Measurements from ENCODE around the gene AMH. TPM values are rescaled to one million over a fixed set of nuclear protein-coding genes. Genes with fewer than 3 reads are reported as not detected.

The AMH gene
- polyA plus RNA-seq, 1 of the 3 experiments (the other 2 are of a cell fraction) = 18.1 TPM

DNA sequence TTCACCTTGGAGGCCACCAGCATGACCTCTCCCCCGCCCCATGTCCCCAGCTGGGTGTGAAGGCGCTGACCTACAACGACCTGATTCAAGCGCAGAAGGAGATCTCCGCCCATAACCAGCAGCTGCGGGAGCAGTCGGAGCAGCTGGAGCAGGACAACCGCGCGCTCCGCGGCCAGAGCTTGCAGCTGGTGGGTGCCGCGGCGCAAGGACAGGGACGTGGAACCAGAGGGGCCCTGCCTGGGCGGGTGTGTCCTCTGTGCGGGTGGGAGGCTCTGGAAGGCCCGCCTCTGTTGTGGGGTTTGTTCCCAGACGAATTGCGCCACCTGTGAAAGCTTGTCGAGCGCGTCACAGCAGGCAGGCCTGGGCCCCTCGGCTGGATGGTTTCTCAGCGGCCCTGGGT, 35.3 kb upstream of the AMH start:
- H2AFZ ChIP-seq (ENCODE audit: low read depth) = no peak overlapping the region
- no peaks in the 10 kb centered on the region for H3K9me3 ChIP-seq
- no peaks in the 10 kb centered on the region for H3K79me2 ChIP-seq (ENCODE audit: insufficient read depth)
- no peaks in the 10 kb centered on the region for H3K27me3 ChIP-seq (ENCODE audit: insufficient read depth)
- no peak overlapping the region for H3K4me2 ChIP-seq
- WGBS (ENCODE audit: low lambda C conversion rate) = 89% methylated on average over 10 of the region's 26 CpGs
- peaks cover 4 to 82% of the 10 kb centered on the region in 2 experiments for H3K36me3 ChIP-seq (replicated peaks in 1 of 2; ENCODE audit: control insufficient read depth in 1 of 2, insufficient read depth in 2 of 2, low read length in 1 of 2)
- no peak overlapping the region for H3K4me3 ChIP-seq (ENCODE audit: low read depth in 2 of 2, low read length in 1 of 2)
- H3K27ac ChIP-seq (ENCODE audit: low read depth in 2 of 2, low read length in 1 of 2) = no peak overlapping the region
- H3K9ac ChIP-seq = no peak overlapping the region
- no peaks in the 10 kb centered on the region for H3K9me2 ChIP-seq
- POLR2A ChIA-PET = no interaction called here
- CTCF ChIA-PET = interaction anchor here (0.9 to 1.3 kb wide), 3 partner anchors 17 to 82 kb away, joined by 3 to 4 read pairs (median 4); no protein-coding TSS in a partner anchor
- no peaks in the 10 kb centered on the region for H3F3A ChIP-seq (replicated peaks; ENCODE audit: insufficient read depth)
- DNase-seq = no peak
- no peaks in the 10 kb centered on the region for H3K4me1 ChIP-seq (ENCODE audit: control insufficient read depth in 1 of 2, insufficient read depth in 2 of 2, low read depth in 1 of 2, low read length in 1 of 2)
- H4K20me1 ChIP-seq (ENCODE audit: insufficient read depth) = no peaks in the 10 kb centered on the region
- TF ChIP-seq MXI1 (IDR thresholded peaks at IDR 0.05; ENCODE audit: low read depth, low read length) (no peak), SMC3 (IDR thresholded peaks at IDR 0.05; ENCODE audit: low read depth, low read length) (no peak), JUND (IDR thresholded peaks at IDR 0.05) (no peak), YY1 (IDR thresholded peaks at IDR 0.05; ENCODE audit: low read depth) (no peak), RXRA (IDR thresholded peaks at IDR 0.05; ENCODE audit: borderline replicate concordance, low read depth) (no peak), RCOR1 (IDR thresholded peaks at IDR 0.05; ENCODE audit: low read length) (no peak), FOXM1 (IDR thresholded peaks at IDR 0.05; ENCODE audit: low read depth) (no peak), GATA2 (CRISPR knock-in tag; IDR thresholded peaks at IDR 0.05) (no peak), FOSL2 (IDR thresholded peaks at IDR 0.05; ENCODE audit: borderline replicate concordance, low read depth) (no peak), ELF1 (IDR thresholded peaks at IDR 0.05) (no peak)
- TF ChIP-seq, protein P1, sequence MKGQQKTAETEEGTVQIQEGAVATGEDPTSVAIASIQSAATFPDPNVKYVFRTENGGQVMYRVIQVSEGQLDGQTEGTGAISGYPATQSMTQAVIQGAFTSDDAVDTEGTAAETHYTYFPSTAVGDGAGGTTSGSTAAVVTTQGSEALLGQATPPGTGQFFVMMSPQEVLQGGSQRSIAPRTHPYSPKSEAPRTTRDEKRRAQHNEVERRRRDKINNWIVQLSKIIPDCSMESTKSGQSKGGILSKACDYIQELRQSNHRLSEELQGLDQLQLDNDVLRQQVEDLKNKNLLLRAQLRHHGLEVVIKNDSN (IDR thresholded peaks at IDR 0.05; ENCODE audit: borderline replicate concordance, low read depth) = no peak
- TF ChIP-seq, protein P2, sequence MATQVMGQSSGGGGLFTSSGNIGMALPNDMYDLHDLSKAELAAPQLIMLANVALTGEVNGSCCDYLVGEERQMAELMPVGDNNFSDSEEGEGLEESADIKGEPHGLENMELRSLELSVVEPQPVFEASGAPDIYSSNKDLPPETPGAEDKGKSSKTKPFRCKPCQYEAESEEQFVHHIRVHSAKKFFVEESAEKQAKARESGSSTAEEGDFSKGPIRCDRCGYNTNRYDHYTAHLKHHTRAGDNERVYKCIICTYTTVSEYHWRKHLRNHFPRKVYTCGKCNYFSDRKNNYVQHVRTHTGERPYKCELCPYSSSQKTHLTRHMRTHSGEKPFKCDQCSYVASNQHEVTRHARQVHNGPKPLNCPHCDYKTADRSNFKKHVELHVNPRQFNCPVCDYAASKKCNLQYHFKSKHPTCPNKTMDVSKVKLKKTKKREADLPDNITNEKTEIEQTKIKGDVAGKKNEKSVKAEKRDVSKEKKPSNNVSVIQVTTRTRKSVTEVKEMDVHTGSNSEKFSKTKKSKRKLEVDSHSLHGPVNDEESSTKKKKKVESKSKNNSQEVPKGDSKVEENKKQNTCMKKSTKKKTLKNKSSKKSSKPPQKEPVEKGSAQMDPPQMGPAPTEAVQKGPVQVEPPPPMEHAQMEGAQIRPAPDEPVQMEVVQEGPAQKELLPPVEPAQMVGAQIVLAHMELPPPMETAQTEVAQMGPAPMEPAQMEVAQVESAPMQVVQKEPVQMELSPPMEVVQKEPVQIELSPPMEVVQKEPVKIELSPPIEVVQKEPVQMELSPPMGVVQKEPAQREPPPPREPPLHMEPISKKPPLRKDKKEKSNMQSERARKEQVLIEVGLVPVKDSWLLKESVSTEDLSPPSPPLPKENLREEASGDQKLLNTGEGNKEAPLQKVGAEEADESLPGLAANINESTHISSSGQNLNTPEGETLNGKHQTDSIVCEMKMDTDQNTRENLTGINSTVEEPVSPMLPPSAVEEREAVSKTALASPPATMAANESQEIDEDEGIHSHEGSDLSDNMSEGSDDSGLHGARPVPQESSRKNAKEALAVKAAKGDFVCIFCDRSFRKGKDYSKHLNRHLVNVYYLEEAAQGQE (IDR thresholded peaks at IDR 0.05; ENCODE audit: low read depth, low read length) = no peak
- TF ChIP-seq, protein P3, sequence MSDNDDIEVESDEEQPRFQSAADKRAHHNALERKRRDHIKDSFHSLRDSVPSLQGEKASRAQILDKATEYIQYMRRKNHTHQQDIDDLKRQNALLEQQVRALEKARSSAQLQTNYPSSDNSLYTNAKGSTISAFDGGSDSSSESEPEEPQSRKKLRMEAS (IDR thresholded peaks at IDR 0.05; ENCODE audit: low read depth) = no peak

DNA sequence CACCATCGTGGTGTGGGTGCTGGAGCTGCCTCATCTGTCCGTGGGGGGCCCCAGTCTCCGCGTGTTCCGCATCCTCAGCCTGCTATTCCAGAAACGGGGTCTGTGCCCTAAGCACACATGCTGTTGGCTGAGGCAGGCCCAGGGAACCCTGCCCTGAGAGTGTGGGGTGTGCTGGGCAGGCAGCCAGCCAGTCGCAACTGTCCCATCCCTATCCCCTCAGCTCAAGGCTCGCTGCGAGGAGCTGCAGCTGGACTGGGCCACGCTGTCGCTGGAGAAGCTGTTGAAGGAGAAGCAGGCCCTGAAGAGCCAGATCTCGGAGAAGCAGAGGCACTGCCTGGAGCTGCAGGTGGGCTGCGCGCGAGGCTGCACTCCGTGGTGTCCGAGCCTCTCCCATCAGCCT, 34.9 kb upstream of the AMH start:
- H3K36me3 ChIP-seq (replicated peaks in 1 of 2; ENCODE audit: control insufficient read depth in 1 of 2, insufficient read depth in 2 of 2, low read length in 1 of 2) = peaks cover 4 to 82% of the 10 kb centered on the region in 2 experiments
- no peak overlapping the region for H3K4me3 ChIP-seq (ENCODE audit: low read depth in 2 of 2, low read length in 1 of 2)
- POLR2A ChIA-PET = no interaction called here
- no peaks in the 10 kb centered on the region for H3K9me2 ChIP-seq
- TF ChIP-seq RAD21 (IDR thresholded peaks at IDR 0.05; ENCODE audit: low read length) = no peak
- TF ChIP-seq, protein P4, sequence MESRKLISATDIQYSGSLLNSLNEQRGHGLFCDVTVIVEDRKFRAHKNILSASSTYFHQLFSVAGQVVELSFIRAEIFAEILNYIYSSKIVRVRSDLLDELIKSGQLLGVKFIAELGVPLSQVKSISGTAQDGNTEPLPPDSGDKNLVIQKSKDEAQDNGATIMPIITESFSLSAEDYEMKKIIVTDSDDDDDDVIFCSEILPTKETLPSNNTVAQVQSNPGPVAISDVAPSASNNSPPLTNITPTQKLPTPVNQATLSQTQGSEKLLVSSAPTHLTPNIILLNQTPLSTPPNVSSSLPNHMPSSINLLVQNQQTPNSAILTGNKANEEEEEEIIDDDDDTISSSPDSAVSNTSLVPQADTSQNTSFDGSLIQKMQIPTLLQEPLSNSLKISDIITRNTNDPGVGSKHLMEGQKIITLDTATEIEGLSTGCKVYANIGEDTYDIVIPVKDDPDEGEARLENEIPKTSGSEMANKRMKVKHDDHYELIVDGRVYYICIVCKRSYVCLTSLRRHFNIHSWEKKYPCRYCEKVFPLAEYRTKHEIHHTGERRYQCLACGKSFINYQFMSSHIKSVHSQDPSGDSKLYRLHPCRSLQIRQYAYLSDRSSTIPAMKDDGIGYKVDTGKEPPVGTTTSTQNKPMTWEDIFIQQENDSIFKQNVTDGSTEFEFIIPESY (IDR thresholded peaks at IDR 0.05; ENCODE audit: borderline replicate concordance, low read depth) = no peak
- no peaks in the 10 kb centered on the region for H3K9me3 ChIP-seq
- H3K27me3 ChIP-seq (ENCODE audit: insufficient read depth) = no peaks in the 10 kb centered on the region
- no peaks in the 10 kb centered on the region for H4K20me1 ChIP-seq (ENCODE audit: insufficient read depth)
- no peak overlapping the region for H3K27ac ChIP-seq (ENCODE audit: low read depth in 2 of 2, low read length in 1 of 2)
- 70% methylated on average over 2 of the region's 17 CpGs for whole genome bisulfite sequencing (ENCODE audit: low lambda C conversion rate)
- CTCF ChIA-PET = interaction anchor here (0.9 to 1.3 kb wide), 4 partner anchors 15 to 81 kb away, joined by 3 to 4 read pairs (median 3); no protein-coding TSS in a partner anchor
- H3K9ac ChIP-seq = no peak overlapping the region
- H3K4me2 ChIP-seq = no peak overlapping the region
- H3F3A ChIP-seq (replicated peaks; ENCODE audit: insufficient read depth) = no peaks in the 10 kb centered on the region
- H2AFZ ChIP-seq (ENCODE audit: low read depth) = no peak overlapping the region
- DNase-seq = no peak
- H3K4me1 ChIP-seq (ENCODE audit: control insufficient read depth in 1 of 2, insufficient read depth in 2 of 2, low read depth in 1 of 2, low read length in 1 of 2) = no peaks in the 10 kb centered on the region
- no peaks in the 10 kb centered on the region for H3K79me2 ChIP-seq (ENCODE audit: insufficient read depth)
